ENCODE data around the gene EPS8L2. TPM values are rescaled to one million over a fixed set of nuclear protein-coding genes. Genes with fewer than 3 reads are reported as not detected.

Gene EPS8L2
- total and polyA plus RNA-seq, 2 of the 8 experiments (the other 6 are each of a cell fraction or from before 2014, with no cell fraction given), result 38.5 to 57.0 TPM

- Histone ChIP-seq H3K56ac (replicated peaks; ENCODE audit: insufficient read length, low read depth, low read length) (no peak overlapping the region), H3K14ac (ENCODE audit: insufficient read length) (no peak overlapping the region), H2BK120ac (replicated peaks; ENCODE audit: low read depth, low read length) (no peak overlapping the region), H3K79me2 (ENCODE audit: control insufficient read depth in 1 of 2, insufficient read depth in 2 of 2, low read length in 2 of 2) (no peaks in the 10 kb centered on the region), H3K23ac (ENCODE audit: insufficient read length) (no peak overlapping the region), H3K4me3 (ENCODE audit: extremely low read depth in 1 of 4, insufficient read depth in 2 of 4, low read depth in 3 of 4, low read length in 4 of 4) (no peak overlapping the region), H3K27ac (ENCODE audit: low read depth, low read length) (no peak overlapping the region), H2AFZ (ENCODE audit: low read length) (no peak overlapping the region), H3K27me3 (replicated peaks in 1 of 4; ENCODE audit: control insufficient read depth in 3 of 4, extremely low read depth in 1 of 4, insufficient read depth in 3 of 4, low read length in 3 of 4) (no peaks in the 10 kb centered on the region), H4K5ac (ENCODE audit: insufficient read length, low read depth, low read length) (no peak overlapping the region), H3K9me3 (ENCODE audit: insufficient read depth in 2 of 2, low read depth in 1 of 2, low read length in 1 of 2) (no peaks in the 10 kb centered on the region), H3K4me2 (ENCODE audit: insufficient read depth in 1 of 2, low read depth in 2 of 2, low read length in 2 of 2) (no peak overlapping the region), H4K20me1 (replicated peaks in 1 of 2; ENCODE audit: control insufficient read depth in 1 of 2, insufficient read depth in 2 of 2, low read length in 2 of 2) (peaks cover 1 to 4% of the 10 kb centered on the region in 2 experiments), H2AK5ac (ENCODE audit: low read depth, low read length) (no peak overlapping the region), H3K36me3 (ENCODE audit: control insufficient read depth in 2 of 4, insufficient read depth in 4 of 4, low read length in 3 of 4) (no peaks in the 10 kb centered on the region), H3K9ac (replicated peaks in 1 of 4; ENCODE audit: extremely low read depth in 1 of 4, low read depth in 3 of 4, low read length in 3 of 4) (no peak overlapping the region; a peak in 1 of 7 replicates), H4K91ac (replicated peaks; ENCODE audit: insufficient read length, low read length) (no peak overlapping the region), H4K8ac (ENCODE audit: extremely low read depth, insufficient read depth, low read length) (no peak overlapping the region; the same call in 1 of the 2 replicates), H2BK12ac (ENCODE audit: low read depth, low read length) (no peak overlapping the region), H2BK20ac (ENCODE audit: low read length) (no peak overlapping the region), H3K4ac (replicated peaks; ENCODE audit: insufficient read length, low read depth, low read length) (no peak overlapping the region), H3K79me1 (ENCODE audit: low read depth, low read length) (no peaks in the 10 kb centered on the region), H2BK15ac (ENCODE audit: low read length) (no peak overlapping the region), H3K18ac (ENCODE audit: extremely low read depth, low read length) (no peak overlapping the region; the same call in 1 of the 2 replicates), H3K4me1 (replicated peaks in 1 of 4; ENCODE audit: control insufficient read depth in 3 of 4, insufficient read depth in 4 of 4, low read length in 3 of 4) (peaks cover 0 to 30% (median 26%) of the 10 kb centered on the region in 4 experiments; a peak in 6 of 7 replicates), H3K23me2 (ENCODE audit: low read depth, low read length) (peaks cover 8% of the 10 kb centered on the region; the same call in 1 of the 2 replicates), H2BK5ac (ENCODE audit: low read depth, low read length) (no peak overlapping the region)
- POLR2A ChIA-PET (ENCODE audit: partially characterized antibody), result interaction anchor here (0.9 to 2.0 kb wide), 6 partner anchors 17 to 121 kb away, joined by 3 to 5 read pairs (median 4); no protein-coding TSS in a partner anchor
- WGBS, 2 experiments (ENCODE audit: extremely low coverage in 1 of 2, insufficient coverage in 1 of 2, insufficient read length in 1 of 2, insufficient replicate concordance in 2 of 2, low coverage in 1 of 2, low lambda C conversion rate in 2 of 2, missing lambda C conversion rate in 1 of 2), result 91% methylated on average over 23 of the region's 26 CpGs; no CpG with 5 or more reads in 1 of the 2 experiments
- CTCF ChIA-PET (ENCODE audit: partially characterized antibody), result interaction anchor here (0.6 to 1.6 kb wide), 5 partner anchors 17 to 35 kb away, joined by 3 to 6 read pairs (median 3); no protein-coding TSS in a partner anchor
- FAIRE-seq (no peak), DNase-seq (ENCODE audit: low read depth in 1 of 2, low spot score in 2 of 2) (no peak)
- TF ChIP-seq USF2 (IDR thresholded peaks at IDR 0.05; ENCODE audit: low read length), result no peak
- no peak for TF ChIP-seq NRF1 (IDR thresholded peaks at IDR 0.05; ENCODE audit: low read depth, low read length)
- TF ChIP-seq ASH2L (IDR thresholded peaks at IDR 0.05; ENCODE audit: low read length), result no peak
- TF ChIP-seq RBBP5 (IDR thresholded peaks at IDR 0.05; ENCODE audit: borderline replicate concordance, low read depth, low read length), result no peak
- TF ChIP-seq POLR2AphosphoS5 (IDR thresholded peaks at IDR 0.05; ENCODE audit: low read depth, low read length), result no peak
- TF ChIP-seq MAX (IDR thresholded peaks at IDR 0.05), result no peak
- no peak for TF ChIP-seq RFX5 (IDR thresholded peaks at IDR 0.05; ENCODE audit: borderline replicate concordance, low read depth, low read length)
Measured at GRCh38 chr11:702462-703461, 3.3 kb upstream of the EPS8L2 start.

Data from H1 (cell line).